PC-9 (cell line): Measurements from ENCODE around the gene IQSEC3. TPM values are rescaled to one million over a fixed set of nuclear protein-coding genes. Genes with fewer than 3 reads are reported as not detected.

Experiments used
- BruUV-seq: library from RNA; stranded (reverse); fragments of 400-500 nt; replicated peaks from 2 replicates; lab custom pipeline; 2021; lab: Mats Ljungman, UMichigan
- CTCF ChIA-PET: fragments of 300-600 bp; sonication (Branson Sonifier 250); formaldehyde crosslinking; loops from one replicate; lab custom pipeline; 2022; ENCODE audit warnings: antibody characterized with exemption; lab: Charles Lee
- POLR2A ChIA-PET: fragments of 300-600 bp; sonication (Branson Sonifier 250); formaldehyde crosslinking; loops from one replicate; lab custom pipeline; 2022; ENCODE audit warnings: antibody characterized with exemption; ENCODE audit not compliant: unreplicated experiment; lab: Charles Lee
- DNase-seq, 2 experiments: peaks; one replicate each; pipeline versions ENCODE4 v3.0.0 to v3.0.0-alpha.2; 2015 to 2022; ENCODE audit warnings: mixed read lengths in 1 of 2
- H2AFZ ChIP-seq: fragments of 200-600 bp; sonication (generic); 2 replicates; pipeline ENCODE4 v1.8.1; 2017; ENCODE audit warnings: antibody characterized with exemption
- H3F3A ChIP-seq: fragments of 200-600 bp; sonication (generic); 2 replicates; pipeline ENCODE4 v1.8.1; 2017; ENCODE audit warnings: antibody characterized with exemption, mild to moderate bottlenecking, low read depth; ENCODE audit not compliant: insufficient read depth
- H3K27ac ChIP-seq: fragments of 200-600 bp; sonication (generic); 2 replicates; pipeline ENCODE4 v1.6.1; 2016; ENCODE audit warnings: mixed run types
- H3K27me3 ChIP-seq: fragments of 200-600 bp; sonication (generic); 2 replicates; pipeline ENCODE4 v1.6.1; 2016; ENCODE audit warnings: low read depth, mixed run types; ENCODE audit not compliant: insufficient read depth
- H3K36me3 ChIP-seq: fragments of 200-600 bp; sonication (generic); 2 replicates; pipeline ENCODE4 v1.6.1; 2016; ENCODE audit warnings: low read depth, mixed run types
- H3K4me1 ChIP-seq: fragments of 200-600 bp; sonication (generic); replicated peaks from 2 replicates; pipeline ENCODE4 v1.6.1; 2016; ENCODE audit warnings: mixed run types; ENCODE audit not compliant: insufficient read depth
- H3K4me2 ChIP-seq: fragments of 200-600 bp; sonication (generic); 2 replicates; pipeline ENCODE4 v1.6.1; 2017; ENCODE audit warnings: mixed run types
- H3K4me3 ChIP-seq: fragments of 200-600 bp; sonication (generic); 2 replicates; pipeline ENCODE4 v1.6.1; 2016; ENCODE audit warnings: mixed run types
- H3K79me2 ChIP-seq: fragments of 200-600 bp; sonication (generic); 2 replicates; pipeline ENCODE4 v1.6.1; 2017; ENCODE audit warnings: low read depth, mixed run types
- H3K9me2 ChIP-seq: fragments of 200-600 bp; sonication (generic); 2 replicates; pipeline ENCODE4 v1.8.1; 2017; ENCODE audit warnings: mild to moderate bottlenecking; ENCODE audit not compliant: insufficient read depth
- H3K9me3 ChIP-seq: fragments of 200-600 bp; sonication (generic); 2 replicates; pipeline ENCODE4 v1.8.1; 2016; ENCODE audit warnings: low read depth; ENCODE audit not compliant: insufficient read depth
- H4K20me1 ChIP-seq: fragments of 200-600 bp; sonication (generic); 2 replicates; pipeline ENCODE4 v1.8.1; 2017; ENCODE audit not compliant: insufficient read depth
- CTCF ChIP-seq: fragments of 200-600 bp; sonication (generic); conservative IDR thresholded peaks from 2 replicates; pipeline ENCODE4 v1.6.1; 2017; ENCODE audit warnings: mixed run types, antibody characterized with exemption, mild to moderate bottlenecking, moderate library complexity
- EZH2 ChIP-seq: fragments of 200-600 bp; sonication (generic); IDR thresholded peaks from 2 replicates; pipeline ENCODE4 v1.8.0; 2017; ENCODE audit warnings: antibody characterized with exemption, low read depth
- intact Hi-C: fragments of 100-400 bp; cut with micrococcal nuclease; formaldehyde crosslinking; loops from one replicate; pipeline ENCODE4 v1.10.0; 2022; ENCODE audit not compliant: unreplicated experiment
- total RNA-seq: library from RNA; stranded (reverse); gene quantifications from 2 replicates; pipeline ENCODE4 v1.2.3, GENCODE V29; 2021

The IQSEC3 gene
- total RNA-seq, 1 experiment from 2014 or later: not detected

DNA sequence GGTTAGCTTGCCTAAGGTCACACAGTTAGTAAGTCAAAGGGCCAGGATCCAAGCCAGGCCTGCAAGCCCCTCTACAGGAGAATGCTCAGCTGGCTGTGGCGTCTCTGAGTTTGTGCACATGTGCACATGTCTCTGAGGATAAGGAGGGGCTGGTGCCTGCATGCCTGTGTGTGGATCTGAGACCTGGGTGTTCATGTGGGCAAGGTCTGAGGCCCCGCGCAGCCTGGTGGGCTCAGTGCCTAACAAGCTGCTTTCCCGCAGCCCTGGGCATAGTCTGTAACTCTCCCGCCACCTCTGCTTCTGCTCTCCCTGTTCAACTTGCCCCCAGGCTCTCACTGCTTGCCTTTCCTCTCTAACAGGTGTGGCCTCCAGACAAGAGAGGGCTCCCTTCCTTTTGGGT is 151.7 kb downstream of the IQSEC3 start:
- no peaks in the 10 kb centered on the region for H3F3A ChIP-seq
- no peaks in the 10 kb centered on the region for H3K9me3 ChIP-seq
- H3K4me2 ChIP-seq: no peak overlapping the region
- no peaks in the 10 kb centered on the region for H3K9me2 ChIP-seq
- intact Hi-C loops: no loop called here
- no peaks in the 10 kb centered on the region for H3K79me2 ChIP-seq
- H2AFZ ChIP-seq: no peak overlapping the region
- no peak overlapping the region for H3K27ac ChIP-seq
- H3K4me1 ChIP-seq: no peaks in the 10 kb centered on the region
- H3K27me3 ChIP-seq: peaks cover 87% of the 10 kb centered on the region
- TF ChIP-seq CTCF: no peak
- TF ChIP-seq EZH2: no peak
- CTCF ChIA-PET: no interaction called here
- no peaks in the 10 kb centered on the region for H3K36me3 ChIP-seq
- H4K20me1 ChIP-seq: no peaks in the 10 kb centered on the region
- no peak for DNase-seq
- no TSS peak for BruUV-seq
- H3K4me3 ChIP-seq: no peak overlapping the region
- POLR2A ChIA-PET: no interaction called here

GRCh38 chr12:218728-219590 is 152.4 kb downstream of the IQSEC3 start:
- Histone ChIP-seq H3K27me3 (peaks cover 87% of the 10 kb centered on the region), H3K79me2 (no peaks in the 10 kb centered on the region), H3K4me3 (no peak overlapping the region), H3K4me2 (no peak overlapping the region), H3K9me3 (no peaks in the 10 kb centered on the region), H3F3A (no peaks in the 10 kb centered on the region), H3K9me2 (no peaks in the 10 kb centered on the region), H2AFZ (no peak overlapping the region), H4K20me1 (no peaks in the 10 kb centered on the region), H3K27ac (no peak overlapping the region), H3K4me1 (no peaks in the 10 kb centered on the region), H3K36me3 (no peaks in the 10 kb centered on the region)
- no TSS peak for BruUV-seq
- intact Hi-C loops: no loop called here
- ChIA-PET CTCF (no interaction called here), POLR2A (no interaction called here)
- TF ChIP-seq CTCF (no peak), EZH2 (no peak)
- no peak for DNase-seq

DNA sequence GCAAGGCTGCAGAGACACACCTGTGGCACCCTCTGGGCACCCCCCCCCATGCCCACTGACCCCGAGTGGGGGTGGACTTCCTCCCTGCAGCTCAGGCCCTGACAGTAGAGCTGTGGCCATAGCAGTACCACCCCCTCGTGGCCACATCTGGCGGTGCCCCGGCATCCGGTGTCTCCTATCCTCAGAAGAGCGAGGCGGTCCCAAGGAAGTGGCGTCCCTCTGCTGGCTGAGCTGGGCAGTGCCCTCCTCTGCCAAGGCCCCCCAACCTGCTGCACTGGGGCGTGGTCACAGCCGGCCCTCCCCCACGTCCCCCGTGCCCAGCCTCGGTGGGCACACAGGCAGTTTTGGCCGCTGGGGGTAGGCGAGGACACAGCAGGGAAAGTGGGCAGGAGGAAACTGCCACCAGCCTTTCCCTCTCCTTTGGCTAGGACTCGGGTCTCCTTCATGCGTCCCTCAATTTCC is 153.4 kb downstream of the IQSEC3 start:
- Histone ChIP-seq H3F3A (no peaks in the 10 kb centered on the region), H4K20me1 (no peaks in the 10 kb centered on the region), H3K9me2 (no peaks in the 10 kb centered on the region), H3K4me3 (no peak overlapping the region), H3K4me2 (no peak overlapping the region), H3K9me3 (no peaks in the 10 kb centered on the region), H3K27me3 (peaks cover 87% of the 10 kb centered on the region), H3K36me3 (no peaks in the 10 kb centered on the region), H3K27ac (no peak overlapping the region), H3K79me2 (no peaks in the 10 kb centered on the region), H2AFZ (no peak overlapping the region), H3K4me1 (no peaks in the 10 kb centered on the region)
- DNase-seq: peak; percentile 58 to 75
- CTCF ChIA-PET: interaction anchor here (0.6 kb wide), 1 partner anchor 113 kb away, joined by 4 read pairs; no protein-coding TSS in a partner anchor
- no TSS peak for BruUV-seq
- POLR2A ChIA-PET: no interaction called here
- peak; percentile 90 for TF ChIP-seq CTCF
- no peak for TF ChIP-seq EZH2
- intact Hi-C loops: no loop called here
